Natural killer cell (primary cell): ENCODE data around the gene APOBEC4. TPM values are rescaled to one million over a fixed set of nuclear protein-coding genes. Genes with fewer than 3 reads are reported as not detected.
"Not testable (repeated sequence)": the region's sequence is repeated elsewhere in the genome, so short reads cannot be mapped to it uniquely, and the experiment has no call there.

ENCODE experiments used
- ATAC-seq, 3 donors: fragments of 150-1000 bp in 2 of 3; fragments of 200-7000 bp in 1 of 3; cut with Tn5 transposase; 1 replicate in 1 of 3; 2 replicates in 2 of 3; pipeline ENCODE4 v1.10.0; 2021; ENCODE audit warnings: mild to moderate bottlenecking in 2 of 3, moderate library complexity in 2 of 3
- DNase-seq, 2 donors: peaks; one replicate each; pipeline versions ENCODE4 v3.0.0 to v3.0.0-alpha.2; 2013 to 2021; ENCODE audit warnings: mixed read lengths in 1 of 2
- H3K27ac ChIP-seq: one replicate; pipeline ENCODE4 v1.5.1; 2013; ENCODE audit warnings: mild to moderate bottlenecking, low read length
- H3K27me3 ChIP-seq: one replicate; pipeline ENCODE4 v1.6.1; 2013; ENCODE audit warnings: low read length; ENCODE audit not compliant: control insufficient read depth, insufficient read depth
- H3K36me3 ChIP-seq: one replicate; pipeline ENCODE4 v1.6.1; 2013; ENCODE audit warnings: low read length; ENCODE audit not compliant: control insufficient read depth, insufficient read depth
- H3K4me1 ChIP-seq: one replicate; pipeline ENCODE4 v1.6.1; 2013; ENCODE audit warnings: low read length; ENCODE audit not compliant: control insufficient read depth, insufficient read depth
- H3K4me3 ChIP-seq: one replicate; pipeline ENCODE4 v1.5.1; 2013; ENCODE audit warnings: low read length
- H3K9me3 ChIP-seq: one replicate; pipeline ENCODE4 v1.6.1; 2013; ENCODE audit warnings: low read length; ENCODE audit not compliant: control insufficient read depth, insufficient read depth
- H3K27ac Mint-ChIP-seq, 2 donors: one replicate each; pipeline ENCODE4 v1.8.0; 2022; ENCODE audit warnings: mild to moderate bottlenecking in 2 of 2, mixed read lengths in 2 of 2, moderate library complexity in 1 of 2
- H3K27me3 Mint-ChIP-seq, 2 donors: one replicate each; pipeline ENCODE4 v1.8.0; 2022; ENCODE audit warnings: low read depth in 2 of 2, mixed read lengths in 2 of 2
- H3K36me3 Mint-ChIP-seq: one replicate; pipeline ENCODE4 v1.8.0; 2022; ENCODE audit warnings: mixed read lengths
- H3K4me1 Mint-ChIP-seq, 2 donors: one replicate each; pipeline ENCODE4 v1.8.0; 2022; ENCODE audit warnings: mixed read lengths in 2 of 2
- H3K4me3 Mint-ChIP-seq: one replicate; pipeline ENCODE4 v1.8.0; 2022; ENCODE audit warnings: mild to moderate bottlenecking, moderate library complexity, mixed read lengths
- H3K9me3 Mint-ChIP-seq, 2 donors: one replicate each; pipeline ENCODE4 v1.8.0; 2022; ENCODE audit warnings: mixed read lengths in 2 of 2
- CTCF ChIP-seq: fragments of 200-600 bp; IDR thresholded peaks from one replicate; pipeline ENCODE4 v1.8.0; 2022; ENCODE audit warnings: antibody characterized with exemption
- WGBS: methylation state at CpG from one replicate; pipeline ENCODE4 v1.1.7; 2013; ENCODE audit warnings: missing lambda C conversion rate; ENCODE audit not compliant: insufficient coverage; 5-methylcytosine and 5-hydroxymethylcytosine counted together
- intact Hi-C: fragments of 100-400 bp; cut with micrococcal nuclease; formaldehyde crosslinking; loops from one replicate; pipeline ENCODE4 v1.14.2; 2022
- total RNA-seq, 4 donors: library from RNA; stranded (reverse); fragments of 120-200 nt in 1 of 4; gene quantifications; one replicate each; pipeline versions ENCODE4 v1.2.3 to v1.2.4, GENCODE V29; 2013 to 2022

APOBEC4 gene
- total RNA-seq, 3 donors from 2014 or later (not counting 1 experiment from before 2014, with no cell fraction given), result not detected

- Histone ChIP-seq H3K27me3 (peaks cover 6% of the 10 kb centered on the region), H3K4me3 (no peak overlapping the region), H3K36me3 (no peaks in the 10 kb centered on the region), H3K4me1 (no peaks in the 10 kb centered on the region), H3K9me3 (no peaks in the 10 kb centered on the region), H3K27ac (no peak overlapping the region)
- H3K4me3 Mint-ChIP-seq, result no peak overlapping the region
- no CpG with 5 or more reads among the region's 2 CpGs for WGBS
- intact Hi-C loops, result no loop called here
- no peaks in the 10 kb centered on the region for H3K36me3 Mint-ChIP-seq
- ATAC-seq, result no peak
- no peaks in the 10 kb centered on the region for H3K4me1 Mint-ChIP-seq
- H3K9me3 Mint-ChIP-seq, result no peaks in the 10 kb centered on the region
- no peak for TF ChIP-seq CTCF
- H3K27me3 Mint-ChIP-seq, result peaks cover 26 to 27% of the 10 kb centered on the region in 2 donors
- no peak for DNase-seq
- no peak overlapping the region for H3K27ac Mint-ChIP-seq
Measured at GRCh38 chr1:183687546-183688304, 34.6 kb upstream of the APOBEC4 start.

- no peak overlapping the region for H3K4me3 Mint-ChIP-seq
- Histone ChIP-seq H3K27me3 (peaks cover 6% of the 10 kb centered on the region), H3K27ac (no peak overlapping the region), H3K4me3 (no peak overlapping the region), H3K36me3 (no peaks in the 10 kb centered on the region), H3K9me3 (no peaks in the 10 kb centered on the region), H3K4me1 (no peaks in the 10 kb centered on the region)
- H3K36me3 Mint-ChIP-seq, result no peaks in the 10 kb centered on the region
- no peaks in the 10 kb centered on the region for H3K4me1 Mint-ChIP-seq
- no peak for TF ChIP-seq CTCF
- DNase-seq, result no peak
- peaks cover 23 to 31% of the 10 kb centered on the region in 2 donors for H3K27me3 Mint-ChIP-seq
- no peaks in the 10 kb centered on the region for H3K9me3 Mint-ChIP-seq
- intact Hi-C loops, result no loop called here
- ATAC-seq, result no peak
- H3K27ac Mint-ChIP-seq, result no peak overlapping the region
Measured at GRCh38 chr1:183686229-183686628, 33.1 kb upstream of the APOBEC4 start.

GRCh38 chr1:183685112-183685713 is 32.1 kb upstream of the APOBEC4 start:
- 0% methylated on average over 1 of the region's 3 CpGs for WGBS
- intact Hi-C loops, result loop anchor here (1.0 to 2.0 kb wide), 2 partner anchors 30 to 404 kb away; no protein-coding TSS in a partner anchor
- Histone ChIP-seq H3K36me3 (no peaks in the 10 kb centered on the region), H3K27ac (no peak overlapping the region), H3K9me3 (no peaks in the 10 kb centered on the region), H3K4me1 (no peaks in the 10 kb centered on the region), H3K4me3 (no peak overlapping the region), H3K27me3 (peaks cover 6% of the 10 kb centered on the region)
- H3K36me3 Mint-ChIP-seq, result no peaks in the 10 kb centered on the region
- H3K27me3 Mint-ChIP-seq, result peaks cover 27 to 34% of the 10 kb centered on the region in 2 donors
- no peaks in the 10 kb centered on the region for H3K9me3 Mint-ChIP-seq
- peak; percentile 88 for TF ChIP-seq CTCF
- H3K4me1 Mint-ChIP-seq, result no peaks in the 10 kb centered on the region
- peak in 1 of 2 donors; percentile 75 for DNase-seq
- H3K4me3 Mint-ChIP-seq, result no peak overlapping the region
- peak; percentile 71 to 88 (median 79) for ATAC-seq
- no peak overlapping the region for H3K27ac Mint-ChIP-seq

GRCh38 chr1:183679363-183679762 is 26.2 kb upstream of the APOBEC4 start:
- 100% methylated on average over 2 of the region's 4 CpGs for WGBS
- H3K36me3 Mint-ChIP-seq, ATAC-seq, H3K27ac Mint-ChIP-seq, DNase-seq, H3K4me1 ChIP-seq, H3K4me3 Mint-ChIP-seq, H3K27me3 ChIP-seq, H3K27ac ChIP-seq, intact Hi-C loops, H3K4me1 Mint-ChIP-seq, H3K4me3 ChIP-seq, H3K9me3 Mint-ChIP-seq, H3K9me3 ChIP-seq, H3K36me3 ChIP-seq: not testable (repeated sequence)
- H3K27me3 Mint-ChIP-seq, result peaks cover 25 to 47% of the 10 kb centered on the region in 2 donors
